GM21825 (cell line): ENCODE data around the gene AIM2.

Experiments
- ATAC-seq: cut with Tn5 transposase; IDR thresholded peaks from one replicate; pipeline ENCODE4 v1.9.1; 2021; ENCODE audit warnings: mild to moderate bottlenecking, moderate library complexity; ENCODE audit not compliant: unreplicated experiment

The AIM2 gene

GRCh38 chr1:159023723-159024122 is 52.8 kb downstream of the AIM2 start:
- no peak for ATAC-seq

- peak; percentile 89 for ATAC-seq
Measured at GRCh38 chr1:159015440-159015909, 61.1 kb downstream of the AIM2 start.

- no peak for ATAC-seq
Measured at GRCh38 chr1:159014851-159015250, 61.7 kb downstream of the AIM2 start.

- ATAC-seq: no peak
Measured at GRCh38 chr1:159014003-159014571, 62.5 kb downstream of the AIM2 start.

GRCh38 chr1:159012495-159012894 is 64.1 kb downstream of the AIM2 start:
- no peak for ATAC-seq
